ENCODE data around the gene ESRRB. TPM values are rescaled to one million over a fixed set of nuclear protein-coding genes. Genes with fewer than 3 reads are reported as not detected.

Gene ESRRB
- total and polyA plus RNA-seq, 9 donors: 0.07 to 0.40 TPM; not detected in 7

DNA sequence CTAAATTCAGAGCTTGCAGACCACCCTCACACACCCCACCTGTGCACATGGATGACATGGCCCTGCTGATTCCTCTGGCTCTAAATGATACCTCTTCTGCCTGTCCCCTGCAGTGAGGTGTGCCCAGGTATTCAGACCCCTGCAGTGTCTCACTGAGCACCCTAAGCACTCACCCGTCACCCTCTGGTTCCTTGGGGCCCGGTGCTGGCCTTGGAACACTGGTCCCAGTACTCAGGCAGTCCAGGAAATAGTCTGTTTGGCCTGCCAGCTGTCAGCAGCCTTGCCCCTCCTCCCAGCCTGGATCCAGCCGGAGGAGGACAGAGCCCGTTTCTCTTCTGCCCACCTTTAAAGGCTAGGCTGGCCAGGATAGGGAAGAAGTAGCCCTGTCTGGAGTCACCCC is 44.9 kb downstream of the ESRRB start:
- H3K4me1 ChIP-seq (ENCODE audit: insufficient read depth): no peaks in the 10 kb centered on the region
- H3K9me3 ChIP-seq: no peaks in the 10 kb centered on the region
- H3K36me3 ChIP-seq: no peaks in the 10 kb centered on the region
- intact Hi-C loops (cut with DNase I): no loop called here
- H3K27me3 ChIP-seq: no peaks in the 10 kb centered on the region
- TF ChIP-seq CTCF (IDR thresholded peaks at IDR 0.05) (no peak), EP300 (IDR thresholded peaks at IDR 0.05) (no peak), POLR2A (IDR thresholded peaks at IDR 0.05) (no peak)
- WGBS, 3 donors: 28 to 53% (median 50%) methylated on average over 4 of the region's 4 CpGs
- DNase-seq: no peak
- H3K4me3 ChIP-seq: no peak overlapping the region
- H3K27ac ChIP-seq: no peak overlapping the region

DNA sequence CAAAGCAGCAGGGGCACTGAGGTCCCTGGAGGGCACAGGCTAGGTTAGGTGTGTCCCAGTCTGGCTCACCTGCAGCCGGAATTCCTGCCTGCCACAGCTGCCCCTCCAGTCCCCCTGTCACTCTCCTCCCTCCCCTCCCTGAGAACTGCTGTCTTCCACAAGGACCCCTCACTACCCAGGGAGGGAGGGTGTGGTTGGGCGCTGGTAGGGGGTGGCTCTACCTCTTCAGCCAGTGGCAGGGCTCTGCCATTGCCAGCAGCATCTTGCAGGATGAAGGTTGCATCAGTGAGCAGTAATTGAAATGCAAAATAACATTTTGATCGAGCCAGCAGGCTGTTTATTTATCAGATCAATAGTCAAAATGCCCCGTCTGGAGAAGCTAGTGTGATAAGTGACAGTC is 45.7 kb downstream of the ESRRB start:
- Histone ChIP-seq H3K27ac (no peak overlapping the region), H3K4me3 (no peak overlapping the region), H3K27me3 (no peaks in the 10 kb centered on the region), H3K4me1 (ENCODE audit: insufficient read depth) (no peaks in the 10 kb centered on the region), H3K36me3 (no peaks in the 10 kb centered on the region), H3K9me3 (no peaks in the 10 kb centered on the region)
- TF ChIP-seq POLR2A (IDR thresholded peaks at IDR 0.05) (no peak), EP300 (IDR thresholded peaks at IDR 0.05) (no peak), CTCF (IDR thresholded peaks at IDR 0.05) (no peak)
- intact Hi-C loops (cut with DNase I): no loop called here
- 53 to 66% (median 59%) methylated on average over 4 of the region's 4 CpGs for WGBS, 3 donors
- no peak for DNase-seq

- TF ChIP-seq EP300 (IDR thresholded peaks at IDR 0.05): no peak
- H3K36me3 ChIP-seq: no peaks in the 10 kb centered on the region
- intact Hi-C loops (cut with DNase I): no loop called here
- no peaks in the 10 kb centered on the region for H3K9me3 ChIP-seq
- DNase-seq: no peak
- H3K27me3 ChIP-seq: no peaks in the 10 kb centered on the region
- no peak overlapping the region for H3K4me3 ChIP-seq
- 82 to 91% (median 90%) methylated on average over 7 of the region's 7 CpGs for WGBS, 3 donors
- H3K27ac ChIP-seq: no peak overlapping the region
- no peaks in the 10 kb centered on the region for H3K4me1 ChIP-seq (ENCODE audit: insufficient read depth)
Measured at GRCh38 chr14:76422662-76423061, 46.7 kb downstream of the ESRRB start.

GRCh38 chr14:76423534-76423933 is 47.6 kb downstream of the ESRRB start:
- Histone ChIP-seq H3K27ac (no peak overlapping the region), H3K4me3 (no peak overlapping the region), H3K9me3 (no peaks in the 10 kb centered on the region), H3K36me3 (no peaks in the 10 kb centered on the region), H3K4me1 (ENCODE audit: insufficient read depth) (no peaks in the 10 kb centered on the region), H3K27me3 (no peaks in the 10 kb centered on the region)
- intact Hi-C loops (cut with DNase I): no loop called here
- no peak for TF ChIP-seq EP300 (IDR thresholded peaks at IDR 0.05)
- TF ChIP-seq POLR2A (IDR thresholded peaks at IDR 0.05): no peak
- TF ChIP-seq CTCF (IDR thresholded peaks at IDR 0.05): no peak
- no peak for DNase-seq
- 81 to 91% (median 82%) methylated on average over 5 of the region's 5 CpGs for WGBS, 3 donors

DNA sequence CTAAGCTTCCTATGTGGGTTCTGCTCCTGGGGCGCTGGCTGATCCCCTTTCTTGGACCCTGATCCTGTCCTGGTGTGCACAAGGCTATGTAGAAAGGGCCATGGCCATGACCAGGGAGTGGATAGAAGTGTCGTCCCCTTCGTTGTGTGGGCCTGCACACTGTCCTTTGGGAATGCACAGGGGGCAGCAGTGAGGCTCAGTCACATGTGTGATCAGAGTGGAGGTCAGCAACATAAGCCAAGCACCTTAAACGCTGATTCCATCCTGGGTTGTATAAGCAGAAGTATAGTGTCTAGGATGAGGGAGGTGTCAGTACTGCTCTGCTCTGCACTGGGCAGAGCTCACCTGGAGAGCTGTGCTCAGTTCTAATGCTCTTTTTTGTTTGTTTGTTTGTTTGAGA is 48.4 kb downstream of the ESRRB start:
- WGBS, 3 donors: 80 to 87% (median 83%) methylated on average over 4 of the region's 4 CpGs
- no peak for DNase-seq
- H3K27me3 ChIP-seq: no peaks in the 10 kb centered on the region
- no peaks in the 10 kb centered on the region for H3K36me3 ChIP-seq
- no peak for TF ChIP-seq POLR2A (IDR thresholded peaks at IDR 0.05)
- TF ChIP-seq EP300 (IDR thresholded peaks at IDR 0.05): no peak
- TF ChIP-seq CTCF (IDR thresholded peaks at IDR 0.05): no peak
- no peak overlapping the region for H3K27ac ChIP-seq
- no peaks in the 10 kb centered on the region for H3K9me3 ChIP-seq
- intact Hi-C loops (cut with DNase I): no loop called here
- H3K4me3 ChIP-seq: no peak overlapping the region
- H3K4me1 ChIP-seq (ENCODE audit: insufficient read depth): no peaks in the 10 kb centered on the region

Measured in ovary (tissue), 9 donors.